Vagina (tissue), 2 donors: ENCODE measurements around the gene DPYD. TPM values are rescaled to one million over a fixed set of nuclear protein-coding genes. Genes with fewer than 3 reads are reported as not detected.

Experiments
- DNase-seq, 2 donors: peaks; one replicate each; pipeline ENCODE4 v3.0.0-alpha.2; 2017; ENCODE audit errors: extremely low spot score in 2 of 2
- H3K27ac ChIP-seq: fragments of 200-600 bp; sonication (generic); one replicate; pipeline ENCODE4 v1.5.1; 2019
- H3K27me3 ChIP-seq: fragments of 200-600 bp; sonication (generic); one replicate; pipeline ENCODE4 v1.5.1; 2019
- H3K36me3 ChIP-seq, 2 donors: fragments of 200-600 bp; sonication (generic); one replicate each; pipeline ENCODE4 v1.5.1; 2017 to 2019
- H3K4me1 ChIP-seq: fragments of 200-600 bp; sonication (generic); one replicate; pipeline ENCODE4 v1.5.1; 2019
- H3K4me3 ChIP-seq, 2 donors: fragments of 200-600 bp; sonication (generic); 1 replicate in 1 of 2; 2 replicates in 1 of 2; pipeline ENCODE4 v1.5.1; 2016 to 2019
- H3K9me3 ChIP-seq: fragments of 200-600 bp; sonication (generic); one replicate; pipeline ENCODE4 v1.5.1; 2019
- CTCF ChIP-seq, 3 experiments: fragments of 450-650 bp in 2 of 3; fragments of 200-600 bp in 1 of 3; sonication (generic) in 1 of 3; IDR thresholded peaks; one replicate each; pipeline ENCODE4 v1.5.1; 2017 to 2019; ENCODE audit warnings: antibody characterized with exemption in 3 of 3, mild to moderate bottlenecking in 2 of 3, moderate library complexity in 2 of 3
- POLR2A ChIP-seq, 2 donors: fragments of 450-650 bp; IDR thresholded peaks; one replicate each; pipeline ENCODE4 v1.6.1; 2017; ENCODE audit warnings: antibody characterized with exemption in 2 of 2, mild to moderate bottlenecking in 2 of 2, moderate library complexity in 2 of 2
- POLR2AphosphoS5 ChIP-seq, 2 donors: sonication (generic); formaldehyde crosslinking; IDR thresholded peaks; one replicate each; pipeline ENCODE4 v1.9.0; 2017; ENCODE audit warnings: antibody characterized with exemption in 2 of 2, mild to moderate bottlenecking in 2 of 2, low read depth in 1 of 2; ENCODE audit not compliant: insufficient read depth in 1 of 2
- intact Hi-C: fragments of 100-400 bp; cut with DNase I; formaldehyde crosslinking; loops from one replicate; pipeline ENCODE4 v1.15.1; 2023
- total RNA-seq: library from RNA; depleted of rRNA; stranded (reverse); fragments of >200 nt; gene quantifications from one replicate; pipeline ENCODE4 v1.2.3, GENCODE V29; 2016

The DPYD gene
- total RNA-seq, 1 donor from 2014 or later, result 45.7 TPM

GRCh38 chr1:97433094-97433823 lies 487.6 kb downstream of the DPYD start:
- Histone ChIP-seq H3K4me1 (no peaks in the 10 kb centered on the region), H3K27me3 (no peaks in the 10 kb centered on the region), H3K4me3 (no peak overlapping the region), H3K9me3 (no peaks in the 10 kb centered on the region), H3K36me3 (no peaks in the 10 kb centered on the region), H3K27ac (peak overlapping the region; percentile 25)
- intact Hi-C loops, result no loop called here
- no peak for DNase-seq
- TF ChIP-seq POLR2A (IDR thresholded peaks at IDR 0.05), result no peak
- no peak for TF ChIP-seq CTCF (IDR thresholded peaks at IDR 0.05)
- TF ChIP-seq POLR2AphosphoS5 (IDR thresholded peaks at IDR 0.05; ENCODE audit: insufficient read depth in 1 of 2, low read depth in 1 of 2), result peak in 1 of 2 donors; percentile 31

GRCh38 chr1:97427371-97427770 lies 493.5 kb downstream of the DPYD start:
- no peaks in the 10 kb centered on the region for H3K4me1 ChIP-seq
- no peak overlapping the region for H3K4me3 ChIP-seq
- intact Hi-C loops, result no loop called here
- no peak for DNase-seq
- TF ChIP-seq POLR2A (IDR thresholded peaks at IDR 0.05), result no peak
- TF ChIP-seq CTCF (IDR thresholded peaks at IDR 0.05), result no peak
- no peak for TF ChIP-seq POLR2AphosphoS5 (IDR thresholded peaks at IDR 0.05; ENCODE audit: insufficient read depth in 1 of 2, low read depth in 1 of 2)
- H3K9me3 ChIP-seq, result no peaks in the 10 kb centered on the region
- no peaks in the 10 kb centered on the region for H3K36me3 ChIP-seq
- H3K27me3 ChIP-seq, result no peaks in the 10 kb centered on the region
- H3K27ac ChIP-seq, result no peak overlapping the region

GRCh38 chr1:97424209-97424608 lies 496.6 kb downstream of the DPYD start:
- no peak for DNase-seq
- Histone ChIP-seq H3K27ac (no peak overlapping the region), H3K36me3 (no peaks in the 10 kb centered on the region), H3K4me3 (no peak overlapping the region), H3K4me1 (no peaks in the 10 kb centered on the region), H3K27me3 (no peaks in the 10 kb centered on the region), H3K9me3 (no peaks in the 10 kb centered on the region)
- intact Hi-C loops, result no loop called here
- TF ChIP-seq CTCF (IDR thresholded peaks at IDR 0.05) (no peak), POLR2A (IDR thresholded peaks at IDR 0.05) (no peak), POLR2AphosphoS5 (IDR thresholded peaks at IDR 0.05; ENCODE audit: insufficient read depth in 1 of 2, low read depth in 1 of 2) (no peak)

- TF ChIP-seq POLR2A (IDR thresholded peaks at IDR 0.05) (no peak), CTCF (IDR thresholded peaks at IDR 0.05) (no peak), POLR2AphosphoS5 (IDR thresholded peaks at IDR 0.05; ENCODE audit: insufficient read depth in 1 of 2, low read depth in 1 of 2) (no peak)
- DNase-seq, result no peak
- Histone ChIP-seq H3K27ac (no peak overlapping the region), H3K9me3 (no peaks in the 10 kb centered on the region), H3K4me1 (no peaks in the 10 kb centered on the region), H3K4me3 (no peak overlapping the region), H3K27me3 (no peaks in the 10 kb centered on the region), H3K36me3 (no peaks in the 10 kb centered on the region)
- intact Hi-C loops, result no loop called here
These were observed 497.4 kb downstream of the DPYD start for GRCh38 chr1:97423403-97423802.

GRCh38 chr1:97417661-97418060 lies 503.2 kb downstream of the DPYD start:
- H3K27me3 ChIP-seq, result no peaks in the 10 kb centered on the region
- H3K36me3 ChIP-seq, result no peaks in the 10 kb centered on the region
- no peaks in the 10 kb centered on the region for H3K4me1 ChIP-seq
- no peak for TF ChIP-seq CTCF (IDR thresholded peaks at IDR 0.05)
- TF ChIP-seq POLR2A (IDR thresholded peaks at IDR 0.05), result no peak
- TF ChIP-seq POLR2AphosphoS5 (IDR thresholded peaks at IDR 0.05; ENCODE audit: insufficient read depth in 1 of 2, low read depth in 1 of 2), result no peak
- no peak overlapping the region for H3K4me3 ChIP-seq
- no peak overlapping the region for H3K27ac ChIP-seq
- no peak for DNase-seq
- intact Hi-C loops, result no loop called here
- no peaks in the 10 kb centered on the region for H3K9me3 ChIP-seq
